Fibroblast of villous mesenchyme (primary cell): ENCODE data around the gene SLIT3. TPM values are rescaled to one million over a fixed set of nuclear protein-coding genes. Genes with fewer than 3 reads are reported as not detected.

ENCODE experiments used
- DNase-seq: peaks from one replicate; pipeline ENCODE4 v3.0.0-alpha.2; 2010; ENCODE audit warnings: low read depth
- H3K4me3 ChIP-seq: 2 replicates; pipeline ENCODE4 v1.5.1; 2011; ENCODE audit warnings: low read depth, mild to moderate bottlenecking, low read length
- CTCF ChIP-seq: IDR thresholded peaks from 2 replicates; pipeline ENCODE4 v1.5.1; 2012; ENCODE audit warnings: low read depth, mild to moderate bottlenecking, low read length; ENCODE audit not compliant: insufficient read depth
- total RNA-seq: library from RNA; depleted of rRNA; stranded (reverse); fragments of >200 nt; gene quantifications from 2 replicates; pipeline ENCODE4 v1.2.3, GENCODE V29; 2012

The SLIT3 gene
- total RNA-seq, 1 donor = under 0.01 TPM

GRCh38 chr5:169248996-169249395 lies 51.9 kb downstream of the SLIT3 start:
- DNase-seq = no peak
- no peak for TF ChIP-seq CTCF
- H3K4me3 ChIP-seq = no peak overlapping the region

GRCh38 chr5:169248550-169248949 lies 52.4 kb downstream of the SLIT3 start:
- DNase-seq = no peak

GRCh38 chr5:169244812-169245211 lies 56.1 kb downstream of the SLIT3 start:
- TF ChIP-seq CTCF = no peak
- DNase-seq = no peak
- no peak overlapping the region for H3K4me3 ChIP-seq

More at GRCh38 chr5:169248550-169248949, 52.4 kb downstream of the SLIT3 start:
- no peak for TF ChIP-seq CTCF
- H3K4me3 ChIP-seq = no peak overlapping the region

GRCh38 chr5:169243651-169244422 lies 57.1 kb downstream of the SLIT3 start:
- H3K4me3 ChIP-seq = no peak overlapping the region
- no peak for DNase-seq
- no peak for TF ChIP-seq CTCF

- TF ChIP-seq CTCF = no peak
- no peak overlapping the region for H3K4me3 ChIP-seq
- DNase-seq = no peak
Measured at GRCh38 chr5:169242849-169243186, 58.1 kb downstream of the SLIT3 start.

GRCh38 chr5:169242175-169242848 lies 58.6 kb downstream of the SLIT3 start:
- no peak for DNase-seq
- TF ChIP-seq CTCF = no peak
- H3K4me3 ChIP-seq = no peak overlapping the region
